H1 (cell line): Measurements from ENCODE around the gene MALSU1. TPM values are rescaled to one million over a fixed set of nuclear protein-coding genes. Genes with fewer than 3 reads are reported as not detected.

ENCODE experiments used
- CTCF ChIA-PET: fragments of 300-600 bp; sonication (Branson Sonifier 250); formaldehyde crosslinking; loops from one replicate; lab custom pipeline; 2021; ENCODE audit not compliant: partially characterized antibody; lab: Charles Lee
- POLR2A ChIA-PET: fragments of 300-600 bp; sonication (Branson Sonifier 250); formaldehyde crosslinking; loops from one replicate; lab custom pipeline; 2021; ENCODE audit warnings: inconsistent platforms; ENCODE audit not compliant: partially characterized antibody; lab: Charles Lee
- DNase-seq, 2 experiments: peaks; one replicate each; pipeline versions ENCODE4 v3.0.0 to v3.0.0-alpha.2; 2010 to 2022; ENCODE audit warnings: low spot score in 2 of 2, low read depth in 1 of 2, mixed read lengths in 1 of 2
- FAIRE-seq: peaks from 2 replicates; lab custom pipeline; 2011; peaks lifted over from hg19 to GRCh38; lab: Jason Lieb, UNC
- H2AFZ ChIP-seq: 2 replicates; pipeline ENCODE4 v1.8.1; 2012; ENCODE audit warnings: low read length, inconsistent platforms
- H2AK5ac ChIP-seq: 2 replicates; pipeline ENCODE4 v1.6.1; 2013; ENCODE audit warnings: low read depth, low read length
- H2BK120ac ChIP-seq: replicated peaks from 2 replicates; pipeline ENCODE3; 2013; ENCODE audit warnings: low read depth, low read length, inconsistent platforms
- H2BK12ac ChIP-seq: 2 replicates; pipeline ENCODE4 v1.6.1; 2013; ENCODE audit warnings: low read depth, low read length
- H2BK15ac ChIP-seq: 2 replicates; pipeline ENCODE4 v1.6.1; 2013; ENCODE audit warnings: low read length
- H2BK20ac ChIP-seq: 2 replicates; pipeline ENCODE4 v1.6.1; 2013; ENCODE audit warnings: low read length
- H2BK5ac ChIP-seq: 2 replicates; pipeline ENCODE4 v1.6.1; 2013; ENCODE audit warnings: low read depth, low read length
- H3K14ac ChIP-seq: 2 replicates; pipeline ENCODE4 v1.6.1; 2013; ENCODE audit warnings: inconsistent platforms; ENCODE audit not compliant: insufficient read length
- H3K18ac ChIP-seq: 2 replicates; pipeline ENCODE4 v1.6.1; 2013; ENCODE audit warnings: low read length; ENCODE audit errors: extremely low read depth
- H3K23ac ChIP-seq: 2 replicates; pipeline ENCODE4 v1.6.1; 2013; ENCODE audit warnings: inconsistent platforms; ENCODE audit not compliant: insufficient read length
- H3K23me2 ChIP-seq: 2 replicates; pipeline ENCODE4 v1.6.1; 2013; ENCODE audit warnings: low read depth, low read length
- H3K27ac ChIP-seq: 2 replicates; pipeline ENCODE4 v1.6.1; 2011; ENCODE audit warnings: low read depth, low read length, inconsistent platforms
- H3K27me3 ChIP-seq, 4 experiments: replicated peaks in 1 of 4; 1 replicate in 1 of 4; 2 replicates in 3 of 4; pipeline versions ENCODE4 v1.6.1 to v1.8.1; 2011 to 2013; ENCODE audit warnings: low read length in 3 of 4, mild to moderate bottlenecking in 3 of 4, inconsistent platforms in 2 of 4, mixed read lengths in 2 of 4, moderate library complexity in 1 of 4; ENCODE audit not compliant: control insufficient read depth in 3 of 4, insufficient read depth in 3 of 4; ENCODE audit errors: extremely low read depth in 1 of 4
- H3K36me3 ChIP-seq, 4 experiments: 2 replicates each; pipeline versions ENCODE4 v1.6.1 to v1.8.1; 2011 to 2013; ENCODE audit warnings: mild to moderate bottlenecking in 4 of 4, low read length in 3 of 4, moderate library complexity in 2 of 4, control low read depth in 1 of 4, inconsistent platforms in 1 of 4; ENCODE audit not compliant: insufficient read depth in 4 of 4, control insufficient read depth in 2 of 4
- H3K4ac ChIP-seq: replicated peaks from 2 replicates; pipeline ENCODE3; 2013; ENCODE audit warnings: low read length, low read depth, mixed read lengths, inconsistent platforms; ENCODE audit not compliant: insufficient read length
- H3K4me1 ChIP-seq, 4 experiments: replicated peaks in 1 of 4; 1 replicate in 1 of 4; 2 replicates in 3 of 4; pipeline versions ENCODE4 v1.6.1 to v1.8.1; 2011 to 2013; ENCODE audit warnings: low read length in 3 of 4, inconsistent platforms in 2 of 4, mixed read lengths in 1 of 4; ENCODE audit not compliant: insufficient read depth in 4 of 4, control insufficient read depth in 3 of 4
- H3K4me2 ChIP-seq, 2 experiments: 2 replicates each; pipeline versions ENCODE4 v1.6.1 to v1.8.1; 2011 to 2013; ENCODE audit warnings: low read depth in 2 of 2, low read length in 2 of 2, control low read depth in 1 of 2, inconsistent platforms in 1 of 2, mild to moderate bottlenecking in 1 of 2; ENCODE audit not compliant: insufficient read depth in 1 of 2
- H3K4me3 ChIP-seq, 4 experiments: fragments of 200-600, 300-600 bp in 1 of 4; sonication (generic), shearing (Covaris generic), sonication (Bioruptor Twin) in 1 of 4; 2 replicates each; pipeline versions ENCODE4 v1.5.1 to v1.8.1; 2011 to 2016; ENCODE audit warnings: low read length in 4 of 4, low read depth in 3 of 4, control low read depth in 2 of 4, inconsistent platforms in 2 of 4, mild to moderate bottlenecking in 2 of 4, mixed read lengths in 1 of 4, moderate library complexity in 1 of 4; ENCODE audit not compliant: insufficient read depth in 2 of 4; ENCODE audit errors: extremely low read depth in 1 of 4
- H3K56ac ChIP-seq: replicated peaks from 2 replicates; pipeline ENCODE3; 2013; ENCODE audit warnings: low read depth, mild to moderate bottlenecking, mixed read lengths, low read length, inconsistent platforms; ENCODE audit not compliant: insufficient read length
- H3K79me1 ChIP-seq: 2 replicates; pipeline ENCODE4 v1.6.1; 2013; ENCODE audit warnings: low read depth, low read length, control low read depth
- H3K79me2 ChIP-seq, 2 experiments: 2 replicates each; pipeline versions ENCODE4 v1.6.1 to v1.8.1; 2012 to 2013; ENCODE audit warnings: low read length in 2 of 2, mild to moderate bottlenecking in 2 of 2, inconsistent platforms in 1 of 2; ENCODE audit not compliant: insufficient read depth in 2 of 2, control insufficient read depth in 1 of 2
- H3K9ac ChIP-seq, 4 experiments: replicated peaks in 1 of 4; 1 replicate in 1 of 4; 2 replicates in 3 of 4; pipeline versions ENCODE4 v1.6.1 to v1.8.1; 2011 to 2013; ENCODE audit warnings: low read depth in 3 of 4, low read length in 3 of 4, control low read depth in 2 of 4, mild to moderate bottlenecking in 2 of 4, moderate library complexity in 2 of 4, inconsistent platforms in 1 of 4; ENCODE audit errors: extremely low read depth in 1 of 4
- H3K9me3 ChIP-seq, 2 experiments: 2 replicates each; pipeline versions ENCODE4 v1.6.1 to v1.8.1; 2012 to 2013; ENCODE audit warnings: mild to moderate bottlenecking in 2 of 2, moderate library complexity in 2 of 2, control low read depth in 1 of 2, inconsistent platforms in 1 of 2, low read depth in 1 of 2, low read length in 1 of 2, mixed read lengths in 1 of 2; ENCODE audit not compliant: insufficient read depth in 2 of 2
- H4K20me1 ChIP-seq, 2 experiments: replicated peaks in 1 of 2; 2 replicates each; pipeline versions ENCODE3 to v1.8.1; 2011 to 2013; ENCODE audit warnings: inconsistent platforms in 2 of 2, low read length in 2 of 2, mild to moderate bottlenecking in 1 of 2; ENCODE audit not compliant: insufficient read depth in 2 of 2, control insufficient read depth in 1 of 2
- H4K5ac ChIP-seq: 2 replicates; pipeline ENCODE4 v1.6.1; 2013; ENCODE audit warnings: low read length, low read depth, mixed read lengths, inconsistent platforms; ENCODE audit not compliant: insufficient read length
- H4K8ac ChIP-seq: 2 replicates; pipeline ENCODE4 v1.8.0; 2013; ENCODE audit warnings: mild to moderate bottlenecking, moderate library complexity, low read length, inconsistent platforms; ENCODE audit not compliant: insufficient read depth; ENCODE audit errors: extremely low read depth
- H4K91ac ChIP-seq: replicated peaks from 2 replicates; pipeline ENCODE3; 2013; ENCODE audit warnings: low read length, mixed read lengths, inconsistent platforms; ENCODE audit not compliant: insufficient read length
- KDM1A ChIP-seq: fragments of 200-600, 300-600 bp; sonication (generic); IDR thresholded peaks from 2 replicates; pipeline ENCODE4 v1.7.1; 2016; ENCODE audit warnings: mild to moderate bottlenecking, low read length, borderline replicate concordance
- SIN3A ChIP-seq, 2 experiments: IDR thresholded peaks in 1 of 2; conservative IDR thresholded peaks in 1 of 2; 2 replicates each; pipeline ENCODE4 v1.6.1; 2011 to 2012; ENCODE audit warnings: low read length in 2 of 2, improper control_type of control experiment in 1 of 2, low read depth in 1 of 2, mild to moderate bottlenecking in 1 of 2
- WGBS, 2 experiments: shearing (Covaris generic) in 1 of 2; methylation state at CpG; one replicate each; pipeline versions ENCODE4 v1.1.6 to v1.1.7; 2013 to 2015; ENCODE audit warnings: low lambda C conversion rate in 2 of 2, mixed read lengths in 2 of 2, inconsistent platforms in 1 of 2, low coverage in 1 of 2, missing lambda C conversion rate in 1 of 2; ENCODE audit not compliant: insufficient replicate concordance in 2 of 2, insufficient coverage in 1 of 2, insufficient read length in 1 of 2; ENCODE audit errors: extremely low coverage in 1 of 2, missing lambda C conversion rate in 1 of 2; 5-methylcytosine and 5-hydroxymethylcytosine counted together
- polyA plus RNA-seq, 7 experiments: library from polyadenylated mRNA; depleted of rRNA in 3 of 7; stranded (reverse) in 5 of 7; unstranded in 2 of 7; fragments of >200 nt in 5 of 7; fragments of 200-250 nt in 2 of 7; gene quantifications; 1 replicate in 5 of 7; 2 replicates in 1 of 7; 4 replicates in 1 of 7; pipeline versions ENCODE4 v1.2.1 to v1.2.3, GENCODE V29; 2011 to 2013; ENCODE audit warnings: missing spikeins in 2 of 7, mixed read lengths in 2 of 7
- total RNA-seq: library from RNA; stranded (reverse); fragmentation: NEBNext Ultra II Directional; extraction: Animal tissue kit (Norgen Biotek cat#: 25700); gene quantifications from 2 replicates; pipeline ENCODE4 v1.2.1, GENCODE V29; 2021

MALSU1 gene
- total and polyA plus RNA-seq, 2 of the 8 experiments (the other 6 are each of a cell fraction or from before 2014, with no cell fraction given): 73.5 to 84.0 TPM

- Histone ChIP-seq H2AK5ac (no peak overlapping the region), H2BK12ac (no peak overlapping the region), H3K4me2 (no peak overlapping the region), H4K91ac (no peak overlapping the region), H3K79me1 (no peaks in the 10 kb centered on the region), H3K4me3 (no peak overlapping the region), H3K27ac (no peak overlapping the region), H3K56ac (no peak overlapping the region), H2BK15ac (no peak overlapping the region), H2BK120ac (no peak overlapping the region), H3K18ac (no peak overlapping the region), H3K4me1 (peaks cover 0 to 3% (median 0%) of the 10 kb centered on the region in 4 experiments; a peak in 1 of 7 replicates), H2BK5ac (no peak overlapping the region), H4K20me1 (no peaks in the 10 kb centered on the region), H2AFZ (no peak overlapping the region), H3K14ac (no peak overlapping the region), H3K27me3 (no peaks in the 10 kb centered on the region), H3K36me3 (no peaks in the 10 kb centered on the region), H3K79me2 (no peaks in the 10 kb centered on the region), H3K9me3 (no peaks in the 10 kb centered on the region), H4K8ac (no peak overlapping the region), H3K4ac (no peak overlapping the region), H4K5ac (no peak overlapping the region), H3K23ac (no peak overlapping the region), H3K23me2 (no peaks in the 10 kb centered on the region), H2BK20ac (no peak overlapping the region), H3K9ac (no peak overlapping the region)
- DNase-seq (no peak), FAIRE-seq (no peak)
- WGBS, 2 experiments: 85% methylated on average over 3 of the region's 3 CpGs; no CpG with 5 or more reads in 1 of the 2 experiments
- CTCF ChIA-PET: interaction anchor here (0.5 to 14.1 kb wide), 24 partner anchors 8 to 457 kb away, joined by 3 to 241 read pairs (median 4); partner anchors contain the start of genes MALSU1 and STK31
- TF ChIP-seq SIN3A (conservative IDR thresholded peaks at IDR 0.05 in 1 of 2, IDR thresholded peaks at IDR 0.05 in 1 of 2; ENCODE audit: low read depth in 1 of 2, low read length in 2 of 2) (no peak), KDM1A (peak; percentile 89)
- POLR2A ChIA-PET: interaction anchor here (0.6 kb wide), 1 partner anchor 12 kb away, joined by 3 read pairs; no protein-coding TSS in a partner anchor
Observed at GRCh38 chr7:23276947-23277346, 22.2 kb upstream of the MALSU1 start.
